Mesenchymal stem cell (in vitro differentiated cells and primary cell): Measurements from ENCODE around the gene CALML5.

ENCODE experiments used
- DNase-seq: peaks from one replicate; pipeline ENCODE4 v3.0.0-alpha.2; 2013
- H2AFZ ChIP-seq: one replicate; pipeline ENCODE4 v1.6.1; 2013; ENCODE audit warnings: low read depth, mild to moderate bottlenecking, control low read depth, inconsistent platforms, low read length, moderate library complexity
- H2AK5ac ChIP-seq: 2 replicates; pipeline ENCODE4 v1.6.1; 2013; ENCODE audit warnings: low read length, moderate library complexity, mild to moderate bottlenecking, inconsistent platforms; ENCODE audit not compliant: severe bottlenecking
- H2BK120ac ChIP-seq: one replicate; pipeline ENCODE4 v1.6.1; 2013; ENCODE audit warnings: low read depth, mild to moderate bottlenecking, inconsistent platforms, low read length, moderate library complexity
- H2BK12ac ChIP-seq, 2 experiments: one replicate each; pipeline ENCODE4 v1.6.1; 2013; ENCODE audit warnings: inconsistent platforms in 2 of 2, low read length in 2 of 2, mild to moderate bottlenecking in 2 of 2, moderate library complexity in 2 of 2, control low read depth in 1 of 2
- H2BK15ac ChIP-seq: one replicate; pipeline ENCODE4 v1.6.1; 2013; ENCODE audit warnings: mild to moderate bottlenecking, low read depth, inconsistent platforms; ENCODE audit not compliant: poor library complexity, severe bottlenecking
- H2BK5ac ChIP-seq: 2 replicates; pipeline ENCODE4 v1.6.1; 2013; ENCODE audit warnings: low read depth, mild to moderate bottlenecking, low read length, control low read depth, inconsistent platforms; ENCODE audit not compliant: poor library complexity, severe bottlenecking
- H3K14ac ChIP-seq, 2 experiments: one replicate each; pipeline ENCODE4 v1.6.1; 2013; ENCODE audit warnings: inconsistent platforms in 2 of 2, low read length in 2 of 2, control low read depth in 1 of 2, mild to moderate bottlenecking in 1 of 2, moderate library complexity in 1 of 2
- H3K18ac ChIP-seq, 2 experiments: one replicate each; pipeline ENCODE4 v1.6.1; 2013; ENCODE audit warnings: inconsistent platforms in 2 of 2, low read length in 2 of 2, control low read depth in 1 of 2, low read depth in 1 of 2, mild to moderate bottlenecking in 1 of 2
- H3K23ac ChIP-seq, 2 experiments: one replicate each; pipeline ENCODE4 v1.6.1; 2013; ENCODE audit warnings: inconsistent platforms in 2 of 2, low read length in 2 of 2, mild to moderate bottlenecking in 2 of 2, moderate library complexity in 2 of 2, control low read depth in 1 of 2
- H3K27ac ChIP-seq: 2 replicates; pipeline ENCODE4 v1.5.1; 2013; ENCODE audit warnings: mild to moderate bottlenecking, moderate library complexity, low read length, control low read depth, inconsistent platforms; ENCODE audit not compliant: poor library complexity, severe bottlenecking
- H3K27me3 ChIP-seq, 2 experiments: 2 replicates each; pipeline versions ENCODE4 v1.6.1 to v1.7.0; 2013; ENCODE audit warnings: low read length in 2 of 2, mild to moderate bottlenecking in 2 of 2, moderate library complexity in 2 of 2, control low read depth in 1 of 2, inconsistent platforms in 1 of 2; ENCODE audit not compliant: control insufficient read depth in 1 of 2, insufficient read depth in 1 of 2
- H3K36me3 ChIP-seq, 2 experiments: 2 replicates each; pipeline versions ENCODE4 v1.6.1 to v1.7.0; 2013; ENCODE audit warnings: low read length in 2 of 2, control low read depth in 1 of 2, inconsistent platforms in 1 of 2, low read depth in 1 of 2, mild to moderate bottlenecking in 1 of 2; ENCODE audit not compliant: insufficient read depth in 2 of 2, control insufficient read depth in 1 of 2
- H3K4ac ChIP-seq, 2 experiments: one replicate each; pipeline ENCODE4 v1.6.1; 2013; ENCODE audit warnings: inconsistent platforms in 2 of 2, low read length in 2 of 2, mild to moderate bottlenecking in 2 of 2, moderate library complexity in 2 of 2, control low read depth in 1 of 2, low read depth in 1 of 2
- H3K4me1 ChIP-seq: 2 replicates; pipeline ENCODE4 v1.6.1; 2013; ENCODE audit warnings: low read depth, low read length, control low read depth; ENCODE audit not compliant: control insufficient read depth, insufficient read depth
- H3K4me2 ChIP-seq: 2 replicates; pipeline ENCODE4 v1.6.1; 2013; ENCODE audit warnings: low read length, mild to moderate bottlenecking, inconsistent platforms; ENCODE audit not compliant: poor library complexity, severe bottlenecking
- H3K4me3 ChIP-seq, 2 experiments: 2 replicates each; pipeline versions ENCODE4 v1.5.1 to v1.7.0; 2013; ENCODE audit warnings: low read length in 2 of 2, mild to moderate bottlenecking in 2 of 2, control low read depth in 1 of 2, low read depth in 1 of 2; ENCODE audit not compliant: insufficient read depth in 1 of 2
- H3K79me1 ChIP-seq: replicated peaks from 2 replicates; pipeline ENCODE4 v1.6.1; 2013; ENCODE audit warnings: mild to moderate bottlenecking, control low read depth, low read length, inconsistent platforms; ENCODE audit not compliant: poor library complexity, severe bottlenecking
- H3K9ac ChIP-seq: 2 replicates; pipeline ENCODE4 v1.7.0; 2013; ENCODE audit warnings: mild to moderate bottlenecking, low read length, moderate library complexity
- H3K9me3 ChIP-seq: 2 replicates; pipeline ENCODE4 v1.7.0; 2013; ENCODE audit warnings: mild to moderate bottlenecking, low read length; ENCODE audit not compliant: control insufficient read depth
- H4K8ac ChIP-seq: one replicate; pipeline ENCODE4 v1.6.1; 2013; ENCODE audit warnings: inconsistent platforms, mild to moderate bottlenecking, low read length, moderate library complexity
- H4K91ac ChIP-seq: one replicate; pipeline ENCODE4 v1.6.1; 2013; ENCODE audit warnings: mild to moderate bottlenecking, low read length, inconsistent platforms
- WGBS: methylation state at CpG from one replicate; pipeline ENCODE4 v1.1.7; 2013; ENCODE audit warnings: mixed read lengths; 5-methylcytosine and 5-hydroxymethylcytosine counted together

CALML5 gene

GRCh38 chr10:5514226-5514850, 15.0 kb upstream of the CALML5 start:
- Histone ChIP-seq H2AK5ac (no peak overlapping the region), H2BK120ac (no peak overlapping the region), H3K79me1 (no peaks in the 10 kb centered on the region), H2BK15ac (no peak overlapping the region), H2BK12ac (no peak overlapping the region), H3K27ac (no peak overlapping the region), H3K4me3 (no peak overlapping the region), H3K4me2 (no peak overlapping the region), H2BK5ac (no peak overlapping the region), H3K9me3 (no peaks in the 10 kb centered on the region), H3K4ac (no peak overlapping the region), H4K8ac (no peak overlapping the region), H3K18ac (no peak overlapping the region), H2AFZ (no peak overlapping the region), H4K91ac (no peak overlapping the region), H3K9ac (no peak overlapping the region), H3K14ac (no peak overlapping the region), H3K36me3 (no peaks in the 10 kb centered on the region), H3K4me1 (peaks cover 1% of the 10 kb centered on the region), H3K23ac (no peak overlapping the region), H3K27me3 (peaks cover 0 to 43% of the 10 kb centered on the region in 2 experiments)
- DNase-seq = no peak
- 88% methylated on average over 16 of the region's 16 CpGs for WGBS

- H3K27me3 ChIP-seq = peaks cover 0 to 41% of the 10 kb centered on the region in 2 experiments
Measured at GRCh38 chr10:5512881-5513612, 13.7 kb upstream of the CALML5 start.

DNA sequence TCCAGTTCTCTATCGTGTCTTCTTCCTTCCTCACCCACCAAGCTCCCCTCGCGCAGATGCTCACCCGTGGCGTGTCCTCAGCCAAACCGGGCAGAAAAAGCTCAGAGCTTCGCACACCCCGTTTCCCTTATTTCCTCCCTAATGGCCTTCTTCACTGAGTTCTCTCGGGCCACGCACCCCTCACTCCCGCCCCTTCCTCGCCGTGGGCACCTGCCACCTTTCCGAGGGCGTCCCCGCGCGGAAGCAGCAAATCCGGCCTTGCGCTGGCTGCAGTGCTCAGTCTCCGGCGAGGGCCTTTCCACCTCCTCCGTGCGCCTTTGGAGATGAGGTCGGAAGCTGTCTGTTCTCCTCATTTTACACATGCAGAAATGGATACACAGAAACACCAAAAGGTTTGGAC, 13.0 kb upstream of the CALML5 start:
- Histone ChIP-seq H3K36me3 (peaks cover 0 to 3% of the 10 kb centered on the region in 2 experiments), H3K18ac (no peak overlapping the region), H2BK12ac (no peak overlapping the region), H2BK120ac (no peak overlapping the region), H4K8ac (no peak overlapping the region), H3K9ac (no peak overlapping the region), H3K79me1 (no peaks in the 10 kb centered on the region), H3K14ac (no peak overlapping the region), H3K27ac (no peak overlapping the region), H2BK5ac (no peak overlapping the region), H3K4me3 (no peak overlapping the region), H3K4me1 (no peaks in the 10 kb centered on the region), H2AK5ac (no peak overlapping the region), H3K27me3 (peaks cover 0 to 42% of the 10 kb centered on the region in 2 experiments), H3K4ac (no peak overlapping the region), H3K9me3 (no peaks in the 10 kb centered on the region), H4K91ac (no peak overlapping the region), H3K4me2 (no peak overlapping the region), H2AFZ (no peak overlapping the region), H2BK15ac (no peak overlapping the region), H3K23ac (no peak overlapping the region)
- 97% methylated on average over 23 of the region's 25 CpGs for WGBS
- no peak for DNase-seq

More at GRCh38 chr10:5512881-5513612, 13.7 kb upstream of the CALML5 start:
- Histone ChIP-seq H3K79me1 (no peaks in the 10 kb centered on the region), H3K4me3 (no peak overlapping the region), H2BK120ac (no peak overlapping the region), H2BK12ac (no peak overlapping the region), H3K14ac (no peak overlapping the region), H4K8ac (no peak overlapping the region), H2AK5ac (no peak overlapping the region), H3K23ac (no peak overlapping the region), H4K91ac (no peak overlapping the region), H3K18ac (no peak overlapping the region), H3K36me3 (no peaks in the 10 kb centered on the region), H3K27ac (no peak overlapping the region), H2BK15ac (no peak overlapping the region), H3K9ac (no peak overlapping the region), H3K4ac (no peak overlapping the region), H2AFZ (no peak overlapping the region), H3K9me3 (no peaks in the 10 kb centered on the region), H3K4me2 (no peak overlapping the region), H3K4me1 (peaks cover under 1% of the 10 kb centered on the region), H2BK5ac (no peak overlapping the region)
- DNase-seq = no peak
- WGBS = 92% methylated on average over 15 of the region's 15 CpGs

DNA sequence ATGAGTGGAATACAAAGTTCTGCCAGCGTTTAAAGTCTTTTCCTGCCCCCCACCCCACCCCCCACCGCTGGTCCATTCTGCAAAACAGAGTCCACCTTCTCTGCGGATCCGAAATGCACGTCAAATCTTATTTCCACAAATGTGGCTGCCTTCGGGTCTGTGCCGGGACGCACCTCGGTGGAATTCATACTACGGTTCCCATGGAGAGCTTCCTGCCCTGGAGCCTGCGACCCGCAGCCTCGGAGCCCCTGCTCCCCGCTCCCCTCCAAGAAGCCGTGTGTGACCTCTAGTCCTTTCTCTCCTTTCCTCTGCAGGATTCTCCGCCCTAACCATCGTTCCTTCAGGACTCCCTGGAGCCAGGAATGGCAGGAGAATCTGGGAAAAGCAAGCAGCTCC, 12.5 kb upstream of the CALML5 start:
- WGBS = 91% methylated on average over 17 of the region's 17 CpGs
- no peak overlapping the region for H3K18ac ChIP-seq

More for the DNA sequence above, 12.5 kb upstream of the CALML5 start:
- Histone ChIP-seq H3K9ac (no peak overlapping the region), H4K8ac (no peak overlapping the region), H2AK5ac (no peak overlapping the region), H3K23ac (no peak overlapping the region), H2BK5ac (no peak overlapping the region), H3K4me2 (no peak overlapping the region), H3K14ac (no peak overlapping the region), H2AFZ (no peak overlapping the region), H4K91ac (no peak overlapping the region), H2BK120ac (no peak overlapping the region), H3K9me3 (no peaks in the 10 kb centered on the region), H2BK15ac (no peak overlapping the region), H2BK12ac (no peak overlapping the region), H3K79me1 (no peaks in the 10 kb centered on the region), H3K27me3 (peaks cover 0 to 42% of the 10 kb centered on the region in 2 experiments), H3K27ac (no peak overlapping the region), H3K4me3 (no peak overlapping the region), H3K36me3 (peaks cover 0 to 3% of the 10 kb centered on the region in 2 experiments), H3K4ac (no peak overlapping the region), H3K4me1 (no peaks in the 10 kb centered on the region)
- DNase-seq = no peak
